Keratinocyte (primary cell): ENCODE measurements around the gene TIAM1. TPM values are rescaled to one million over a fixed set of nuclear protein-coding genes. Genes with fewer than 3 reads are reported as not detected.

Experiments
- DNase-seq: peaks from one replicate; pipeline ENCODE4 v3.0.0-alpha.2; 2011; ENCODE audit warnings: low read depth, missing footprints, low spot score
- FAIRE-seq: peaks from 2 replicates; lab custom pipeline; 2011; peaks lifted over from hg19 to GRCh38; lab: Jason Lieb, UNC
- H2AFZ ChIP-seq: 2 replicates; pipeline ENCODE4 v1.6.0; 2012; ENCODE audit warnings: low read length, control low read depth, inconsistent platforms; ENCODE audit not compliant: control insufficient read depth
- H3K27ac ChIP-seq: 2 replicates; pipeline ENCODE4 v1.5.1; 2011; ENCODE audit warnings: low read length; ENCODE audit not compliant: control insufficient read depth, insufficient read depth
- H3K27me3 ChIP-seq: 3 replicates; pipeline ENCODE4 v1.6.0; 2011; ENCODE audit warnings: low read length; ENCODE audit not compliant: control insufficient read depth, insufficient read depth; ENCODE audit errors: extremely low read depth
- H3K36me3 ChIP-seq, 2 experiments: 2 replicates in 1 of 2; 3 replicates in 1 of 2; pipeline ENCODE4 v1.5.1; 2011; ENCODE audit warnings: low read length in 2 of 2, mild to moderate bottlenecking in 1 of 2; ENCODE audit not compliant: control insufficient read depth in 2 of 2, insufficient read depth in 2 of 2; ENCODE audit errors: extremely low read depth in 1 of 2
- H3K4me1 ChIP-seq: 3 replicates; pipeline ENCODE4 v1.5.1; 2011; ENCODE audit warnings: low read length; ENCODE audit not compliant: control insufficient read depth, insufficient read depth; ENCODE audit errors: extremely low read depth
- H3K4me2 ChIP-seq: 3 replicates; pipeline ENCODE4 v1.6.0; 2011; ENCODE audit warnings: low read depth, low read length; ENCODE audit not compliant: control insufficient read depth, insufficient read depth; ENCODE audit errors: extremely low read depth
- H3K4me3 ChIP-seq, 3 experiments: fragments of 200-600 bp in 1 of 3; sonication (generic) in 1 of 3; 2 replicates in 2 of 3; 3 replicates in 1 of 3; pipeline ENCODE4 v1.5.1; 2011 to 2016; ENCODE audit warnings: low read length in 3 of 3, mild to moderate bottlenecking in 3 of 3, control low read depth in 2 of 3, inconsistent platforms in 1 of 3, low read depth in 1 of 3, mixed read lengths in 1 of 3, mixed run types in 1 of 3, moderate library complexity in 1 of 3; ENCODE audit not compliant: control insufficient read depth in 2 of 3, insufficient read depth in 2 of 3; ENCODE audit errors: extremely low read depth in 1 of 3
- H3K79me2 ChIP-seq: 2 replicates; pipeline ENCODE4 v1.6.0; 2012; ENCODE audit warnings: low read length; ENCODE audit not compliant: control insufficient read depth, insufficient read depth
- H3K9ac ChIP-seq: 3 replicates; pipeline ENCODE4 v1.6.0; 2011; ENCODE audit warnings: low read length; ENCODE audit not compliant: control insufficient read depth, insufficient read depth; ENCODE audit errors: extremely low read depth
- H3K9me1 ChIP-seq: 3 replicates; pipeline ENCODE4 v1.6.0; 2011; ENCODE audit warnings: low read length; ENCODE audit not compliant: control insufficient read depth, insufficient read depth; ENCODE audit errors: extremely low read depth
- H3K9me3 ChIP-seq: 2 replicates; pipeline ENCODE4 v1.5.1; 2012; ENCODE audit warnings: low read depth, low read length; ENCODE audit not compliant: control insufficient read depth
- H4K20me1 ChIP-seq: 3 replicates; pipeline ENCODE4 v1.6.0; 2011; ENCODE audit warnings: low read length; ENCODE audit not compliant: control insufficient read depth, insufficient read depth; ENCODE audit errors: extremely low read depth
- CTCF ChIP-seq, 3 experiments: IDR thresholded peaks in 1 of 3; conservative IDR thresholded peaks in 1 of 3; optimal IDR thresholded peaks in 1 of 3; 2 replicates in 2 of 3; 3 replicates in 1 of 3; pipeline versions ENCODE3 to v1.5.1; 2011; ENCODE audit warnings: low read length in 3 of 3, mild to moderate bottlenecking in 3 of 3, moderate library complexity in 2 of 3, control low read depth in 1 of 3, inconsistent platforms in 1 of 3; ENCODE audit not compliant: insufficient read depth in 2 of 3; ENCODE audit errors: extremely low read depth in 1 of 3
- EZH2 ChIP-seq: IDR thresholded peaks from one replicate; pipeline ENCODE4 v1.6.1; 2012; ENCODE audit warnings: inconsistent platforms, mild to moderate bottlenecking, low read length, moderate library complexity
- dilution Hi-C: fragments of 300-500 bp; cut with MboI; formaldehyde crosslinking; loops from one replicate; pipeline ENCODE4 v1.7.0; 2020; ENCODE audit warnings: low sequenced_read_pairs; ENCODE audit not compliant: extremely low pct_ligation_motif_present
- polyA plus RNA-seq, 5 experiments: library from polyadenylated mRNA; depleted of rRNA in 3 of 5; stranded (reverse) in 3 of 5; stranded (forward) in 1 of 5; unstranded in 1 of 5; fragments of >200 nt; gene quantifications; 1 replicate in 1 of 5; 2 replicates in 3 of 5; 3 replicates in 1 of 5; pipeline versions ENCODE4 v1.2.1 to v1.2.3, GENCODE V29; 2011 to 2012; ENCODE audit warnings: missing spikeins in 2 of 5, low read depth in 1 of 5, low replicate concordance in 1 of 5

Gene TIAM1
- polyA plus RNA-seq, 1 donor (not counting 4 experiments of a cell fraction or from before 2014, with no cell fraction given), result 8.3 TPM

DNA sequence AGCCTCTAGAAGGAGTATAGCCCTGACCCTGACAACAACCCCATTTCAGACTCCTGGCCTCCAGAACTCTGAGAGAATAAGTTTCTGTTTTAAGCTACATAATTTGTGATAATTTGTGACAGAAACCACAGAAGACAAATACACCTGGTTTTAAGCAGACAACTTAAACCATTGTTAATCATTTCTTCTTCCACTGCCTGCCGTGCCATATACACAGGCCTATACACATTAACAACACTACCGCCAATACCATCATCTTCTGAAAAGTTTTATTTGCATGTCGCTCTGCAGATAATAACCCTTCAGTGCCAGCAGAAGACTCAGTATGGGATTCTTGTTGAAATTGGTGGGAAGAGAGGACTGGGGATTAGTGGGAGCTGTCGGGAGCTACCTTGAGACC lies 265.8 kb downstream of the TIAM1 start:
- H4K20me1 ChIP-seq, result no peaks in the 10 kb centered on the region
- no peaks in the 10 kb centered on the region for H3K9me1 ChIP-seq
- no peaks in the 10 kb centered on the region for H3K4me1 ChIP-seq
- H3K9me3 ChIP-seq, result no peaks in the 10 kb centered on the region
- no peak overlapping the region for H3K4me2 ChIP-seq
- DNase-seq (no peak), FAIRE-seq (no peak)
- no peak overlapping the region for H3K27ac ChIP-seq
- no peak overlapping the region for H2AFZ ChIP-seq
- no peak overlapping the region for H3K4me3 ChIP-seq
- H3K79me2 ChIP-seq, result no peaks in the 10 kb centered on the region
- dilution Hi-C loops, result no loop called here
- no peaks in the 10 kb centered on the region for H3K27me3 ChIP-seq
- H3K9ac ChIP-seq, result no peak overlapping the region
- no peaks in the 10 kb centered on the region for H3K36me3 ChIP-seq
- TF ChIP-seq EZH2 (no peak), CTCF (optimal IDR thresholded peaks at IDR 0.05 in 1 of 3, IDR thresholded peaks at IDR 0.05 in 1 of 3, conservative IDR thresholded peaks at IDR 0.05 in 1 of 3; ENCODE audit: extremely low read depth in 1 of 3, insufficient read depth in 2 of 3, low read length in 3 of 3) (no peak)

DNA sequence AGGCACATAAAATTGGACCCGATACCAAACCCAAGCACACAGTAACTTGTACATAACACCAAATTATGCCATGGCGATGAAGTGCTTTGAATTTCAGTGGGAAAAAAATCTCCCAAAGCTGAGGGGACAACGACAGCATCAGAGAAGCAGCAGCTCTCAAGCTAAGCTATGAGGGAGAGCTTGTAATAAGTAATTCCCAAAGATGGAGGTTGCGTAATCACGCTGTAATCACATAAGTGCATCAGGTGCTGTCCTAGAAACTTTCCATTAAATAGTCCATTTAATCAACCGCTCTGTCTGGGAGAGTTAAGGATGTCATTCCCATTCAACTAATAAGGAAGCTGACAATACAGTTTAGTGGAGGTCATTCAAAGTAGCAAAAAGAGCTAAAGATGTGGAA lies 268.2 kb downstream of the TIAM1 start:
- FAIRE-seq (no peak), DNase-seq (no peak)
- Histone ChIP-seq H3K27me3 (no peaks in the 10 kb centered on the region), H3K79me2 (no peaks in the 10 kb centered on the region), H3K27ac (no peak overlapping the region), H3K9me3 (no peaks in the 10 kb centered on the region), H2AFZ (no peak overlapping the region), H3K9me1 (no peaks in the 10 kb centered on the region), H3K36me3 (no peaks in the 10 kb centered on the region), H3K4me3 (no peak overlapping the region), H3K9ac (no peak overlapping the region), H3K4me1 (no peaks in the 10 kb centered on the region), H3K4me2 (no peak overlapping the region), H4K20me1 (no peaks in the 10 kb centered on the region)
- dilution Hi-C loops, result no loop called here
- TF ChIP-seq CTCF (optimal IDR thresholded peaks at IDR 0.05 in 1 of 3, IDR thresholded peaks at IDR 0.05 in 1 of 3, conservative IDR thresholded peaks at IDR 0.05 in 1 of 3; ENCODE audit: extremely low read depth in 1 of 3, insufficient read depth in 2 of 3, low read length in 3 of 3), result no peak
- TF ChIP-seq EZH2, result no peak
